Measurements from ENCODE around the gene RAB31.

The RAB31 gene

GRCh38 chr18:9737472-9738121 is 29.5 kb downstream of the RAB31 start:
- Histone ChIP-seq H3K79me2 (ENCODE audit: insufficient read depth, low read length) (no peaks in the 10 kb centered on the region), H3K9ac (ENCODE audit: low read length) (no peak overlapping the region), H3K27ac (ENCODE audit: low read depth, low read length, poor library complexity, severe bottlenecking) (no peak overlapping the region), H3K4me2 (ENCODE audit: low read length) (no peak overlapping the region), H3K36me3 (ENCODE audit: insufficient read depth, low read length) (no peaks in the 10 kb centered on the region), H3K4me1 (ENCODE audit: insufficient read depth, low read length, severe bottlenecking) (no peaks in the 10 kb centered on the region), H3F3A (ENCODE audit: insufficient read depth, low read length) (no peaks in the 10 kb centered on the region), H3K9me3 (ENCODE audit: low read length) (no peaks in the 10 kb centered on the region), H4K20me1 (ENCODE audit: insufficient read depth, low read length) (no peaks in the 10 kb centered on the region), H2AFZ (ENCODE audit: low read length) (no peak overlapping the region), H3K27me3 (ENCODE audit: insufficient read depth, low read length) (0 out of 2 replicates have a peak, but pooled peaks cover 3% of the 10 kb centered on the region), H3K4me3 (ENCODE audit: low read depth, low read length, poor library complexity, severe bottlenecking) (no peak overlapping the region), H3K9me2 (ENCODE audit: low read depth, low read length) (no peaks in the 10 kb centered on the region)
- TF ChIP-seq CTCF (IDR thresholded peaks at IDR 0.05; ENCODE audit: low read length) (no peak), EZH2 (IDR thresholded peaks at IDR 0.05; ENCODE audit: borderline replicate concordance, low read length) (no peak)

- Histone ChIP-seq H3K27ac (ENCODE audit: low read depth, low read length, poor library complexity, severe bottlenecking) (no peak overlapping the region), H3K27me3 (ENCODE audit: insufficient read depth, low read length) (0 out of 2 replicates have a peak, but pooled peaks cover 3% of the 10 kb centered on the region), H3F3A (ENCODE audit: insufficient read depth, low read length) (no peaks in the 10 kb centered on the region), H3K4me1 (ENCODE audit: insufficient read depth, low read length, severe bottlenecking) (no peaks in the 10 kb centered on the region), H3K79me2 (ENCODE audit: insufficient read depth, low read length) (no peaks in the 10 kb centered on the region), H2AFZ (ENCODE audit: low read length) (no peak overlapping the region), H4K20me1 (ENCODE audit: insufficient read depth, low read length) (no peaks in the 10 kb centered on the region), H3K9ac (ENCODE audit: low read length) (no peak overlapping the region), H3K36me3 (ENCODE audit: insufficient read depth, low read length) (no peaks in the 10 kb centered on the region), H3K4me3 (ENCODE audit: low read depth, low read length, poor library complexity, severe bottlenecking) (no peak overlapping the region), H3K9me3 (ENCODE audit: low read length) (no peaks in the 10 kb centered on the region), H3K4me2 (ENCODE audit: low read length) (no peak overlapping the region), H3K9me2 (ENCODE audit: low read depth, low read length) (no peaks in the 10 kb centered on the region)
- no peak for TF ChIP-seq CTCF (IDR thresholded peaks at IDR 0.05; ENCODE audit: low read length)
- TF ChIP-seq EZH2 (IDR thresholded peaks at IDR 0.05; ENCODE audit: borderline replicate concordance, low read length) = no peak
Observed at GRCh38 chr18:9738266-9738969, 30.3 kb downstream of the RAB31 start.

GRCh38 chr18:9739516-9739915 is 31.4 kb downstream of the RAB31 start:
- TF ChIP-seq CTCF (IDR thresholded peaks at IDR 0.05; ENCODE audit: low read length) (no peak), EZH2 (IDR thresholded peaks at IDR 0.05; ENCODE audit: borderline replicate concordance, low read length) (no peak)
- no peak overlapping the region for H3K9ac ChIP-seq (ENCODE audit: low read length)
- no peak overlapping the region for H3K27ac ChIP-seq (ENCODE audit: low read depth, low read length, poor library complexity, severe bottlenecking)
- H3K36me3 ChIP-seq (ENCODE audit: insufficient read depth, low read length) = no peaks in the 10 kb centered on the region
- H3K4me2 ChIP-seq (ENCODE audit: low read length) = no peak overlapping the region
- H3K9me2 ChIP-seq (ENCODE audit: low read depth, low read length) = no peaks in the 10 kb centered on the region
- H3K4me1 ChIP-seq (ENCODE audit: insufficient read depth, low read length, severe bottlenecking) = no peaks in the 10 kb centered on the region
- 0 out of 2 replicates have a peak, but pooled peaks cover 3% of the 10 kb centered on the region for H3K27me3 ChIP-seq (ENCODE audit: insufficient read depth, low read length)
- H3F3A ChIP-seq (ENCODE audit: insufficient read depth, low read length) = no peaks in the 10 kb centered on the region
- no peaks in the 10 kb centered on the region for H4K20me1 ChIP-seq (ENCODE audit: insufficient read depth, low read length)
- no peaks in the 10 kb centered on the region for H3K9me3 ChIP-seq (ENCODE audit: low read length)
- H3K79me2 ChIP-seq (ENCODE audit: insufficient read depth, low read length) = no peaks in the 10 kb centered on the region
- H2AFZ ChIP-seq (ENCODE audit: low read length) = no peak overlapping the region
- no peak overlapping the region for H3K4me3 ChIP-seq (ENCODE audit: low read depth, low read length, poor library complexity, severe bottlenecking)
